Keratinocyte (primary cell): ENCODE data around the gene LCORL.

Experiments used
- EZH2 ChIP-seq: IDR thresholded peaks from one replicate; pipeline ENCODE4 v1.6.1; 2012; ENCODE audit warnings: inconsistent platforms, mild to moderate bottlenecking, low read length, moderate library complexity
- TF ChIP-seq, protein P1 (sequence below), 3 experiments: IDR thresholded peaks in 1 of 3; conservative IDR thresholded peaks in 1 of 3; optimal IDR thresholded peaks in 1 of 3; 2 replicates in 2 of 3; 3 replicates in 1 of 3; pipeline versions ENCODE3 to v1.5.1; 2011; ENCODE audit warnings: low read length in 3 of 3, mild to moderate bottlenecking in 3 of 3, moderate library complexity in 2 of 3, control low read depth in 1 of 3, inconsistent platforms in 1 of 3; ENCODE audit not compliant: insufficient read depth in 2 of 3; ENCODE audit errors: extremely low read depth in 1 of 3

DNA sequence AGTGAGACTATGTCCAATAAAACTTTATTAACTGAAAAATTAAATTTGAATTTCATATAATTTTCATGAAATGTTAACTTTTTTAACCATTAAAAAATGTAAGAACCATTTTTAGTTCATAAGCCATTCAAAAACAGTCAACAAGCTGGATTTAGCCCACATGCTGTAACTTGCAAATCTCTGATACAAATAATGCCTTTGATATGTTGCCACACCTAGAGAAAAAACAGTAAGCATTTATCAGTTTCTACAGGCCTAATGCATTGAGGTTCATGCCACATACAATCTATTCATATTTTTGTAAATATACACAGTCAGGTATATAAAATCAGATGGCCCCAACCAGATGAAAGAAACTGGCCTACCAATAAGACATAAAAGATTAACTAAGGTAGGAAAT lies 52.8 kb downstream of the LCORL start:
- TF ChIP-seq, protein P1, sequence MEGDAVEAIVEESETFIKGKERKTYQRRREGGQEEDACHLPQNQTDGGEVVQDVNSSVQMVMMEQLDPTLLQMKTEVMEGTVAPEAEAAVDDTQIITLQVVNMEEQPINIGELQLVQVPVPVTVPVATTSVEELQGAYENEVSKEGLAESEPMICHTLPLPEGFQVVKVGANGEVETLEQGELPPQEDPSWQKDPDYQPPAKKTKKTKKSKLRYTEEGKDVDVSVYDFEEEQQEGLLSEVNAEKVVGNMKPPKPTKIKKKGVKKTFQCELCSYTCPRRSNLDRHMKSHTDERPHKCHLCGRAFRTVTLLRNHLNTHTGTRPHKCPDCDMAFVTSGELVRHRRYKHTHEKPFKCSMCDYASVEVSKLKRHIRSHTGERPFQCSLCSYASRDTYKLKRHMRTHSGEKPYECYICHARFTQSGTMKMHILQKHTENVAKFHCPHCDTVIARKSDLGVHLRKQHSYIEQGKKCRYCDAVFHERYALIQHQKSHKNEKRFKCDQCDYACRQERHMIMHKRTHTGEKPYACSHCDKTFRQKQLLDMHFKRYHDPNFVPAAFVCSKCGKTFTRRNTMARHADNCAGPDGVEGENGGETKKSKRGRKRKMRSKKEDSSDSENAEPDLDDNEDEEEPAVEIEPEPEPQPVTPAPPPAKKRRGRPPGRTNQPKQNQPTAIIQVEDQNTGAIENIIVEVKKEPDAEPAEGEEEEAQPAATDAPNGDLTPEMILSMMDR (optimal IDR thresholded peaks at IDR 0.05 in 1 of 3, IDR thresholded peaks at IDR 0.05 in 1 of 3, conservative IDR thresholded peaks at IDR 0.05 in 1 of 3; ENCODE audit: extremely low read depth in 1 of 3, insufficient read depth in 2 of 3, low read length in 3 of 3) = no peak
- no peak for TF ChIP-seq EZH2
